ENCODE measurements around the gene CABP1.
"Not testable (repeated sequence)": the region's sequence is repeated elsewhere in the genome, so short reads cannot be mapped to it uniquely, and the experiment has no call there.

The CABP1 gene

GRCh38 chr12:120639771-120640721, at the start of gene CABP1:
Gene CABP1 (plus strand): TSS chr12:120640626. CDS start chr12:120640686, 60 bp downstream.
- peak; percentile 30 to 44 (median 35) for DNase-seq (ENCODE audit: low read depth in 2 of 3, low spot score in 2 of 3)

GRCh38 chr12:120590741-120591407, 49.6 kb upstream of the CABP1 start:
- no peak for DNase-seq (ENCODE audit: low read depth in 2 of 3, low spot score in 2 of 3)

GRCh38 chr12:120592121-120593049, 48.0 kb upstream of the CABP1 start:
- no peak for DNase-seq (ENCODE audit: low read depth in 2 of 3, low spot score in 2 of 3)

GRCh38 chr12:120596901-120597300, 43.5 kb upstream of the CABP1 start:
- no peak for DNase-seq (ENCODE audit: low read depth in 2 of 3, low spot score in 2 of 3)

GRCh38 chr12:120597861-120598260, 42.6 kb upstream of the CABP1 start:
- DNase-seq (ENCODE audit: low read depth in 2 of 3, low spot score in 2 of 3) = no peak

DNA sequence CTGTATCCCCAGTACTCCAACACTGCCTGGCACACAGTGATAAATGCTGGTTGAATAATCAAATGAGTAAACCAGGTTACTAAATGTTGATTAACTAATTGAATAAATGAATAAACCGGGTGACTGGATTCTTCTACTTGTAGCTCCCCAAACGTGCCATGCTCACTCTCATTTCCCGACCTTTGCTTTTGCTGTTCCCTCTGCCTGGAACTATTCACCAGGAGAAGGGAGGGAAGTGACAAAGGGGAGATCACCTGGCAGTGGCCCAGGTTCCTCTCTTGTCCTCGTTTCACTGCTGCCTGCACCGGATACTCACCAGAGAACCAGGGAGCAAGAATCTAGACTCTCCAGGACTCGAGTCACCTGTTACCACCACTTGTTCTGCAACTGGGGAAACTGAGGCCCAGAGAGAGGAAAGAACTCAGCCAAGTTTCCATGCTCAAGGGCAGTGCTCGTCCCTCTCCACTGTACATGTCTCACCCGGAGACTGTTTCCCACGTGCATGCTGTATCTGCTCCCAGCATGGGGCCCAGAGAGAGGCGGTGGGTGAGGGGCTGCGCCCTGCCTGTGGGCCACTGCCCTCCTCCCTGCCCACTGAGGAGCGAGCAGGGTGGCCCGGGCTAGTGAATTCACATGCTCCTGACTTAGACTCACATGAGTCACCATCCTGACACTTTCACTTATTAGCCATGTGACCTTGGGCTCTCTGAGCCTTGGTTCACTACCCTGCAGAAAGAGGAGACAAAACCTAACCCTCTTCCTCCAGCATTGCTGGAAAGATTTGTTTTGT, 41.6 kb upstream of the CABP1 start:
- DNase-seq (ENCODE audit: low read depth in 2 of 3, low spot score in 2 of 3) = no peak

- DNase-seq (ENCODE audit: low read depth in 2 of 3, low spot score in 2 of 3) = no peak
Measured at GRCh38 chr12:120599672-120600552, 40.5 kb upstream of the CABP1 start.

DNA sequence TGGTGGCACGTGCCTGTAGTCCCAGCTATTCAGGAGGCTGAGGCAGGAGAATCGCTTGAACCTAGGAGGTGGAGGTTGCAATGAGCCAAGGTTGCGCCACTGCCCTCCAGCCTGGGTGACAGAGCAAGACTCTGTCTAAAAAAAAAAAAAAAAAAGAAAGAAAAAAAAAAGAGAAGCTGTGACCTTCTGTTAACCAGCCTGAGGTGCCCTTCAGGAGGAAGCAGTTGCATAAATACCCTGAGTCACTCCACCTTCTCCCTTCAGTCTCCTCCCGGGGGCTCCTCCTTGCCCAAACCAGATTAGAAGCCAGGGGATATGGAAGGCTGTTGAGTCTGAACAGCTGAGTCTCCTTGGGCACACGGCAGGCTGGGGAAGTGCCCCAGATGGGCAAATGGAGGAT, 38.0 kb upstream of the CABP1 start:
- not testable (repeated sequence) for DNase-seq (ENCODE audit: low read depth in 2 of 3, low spot score in 2 of 3)

DNA sequence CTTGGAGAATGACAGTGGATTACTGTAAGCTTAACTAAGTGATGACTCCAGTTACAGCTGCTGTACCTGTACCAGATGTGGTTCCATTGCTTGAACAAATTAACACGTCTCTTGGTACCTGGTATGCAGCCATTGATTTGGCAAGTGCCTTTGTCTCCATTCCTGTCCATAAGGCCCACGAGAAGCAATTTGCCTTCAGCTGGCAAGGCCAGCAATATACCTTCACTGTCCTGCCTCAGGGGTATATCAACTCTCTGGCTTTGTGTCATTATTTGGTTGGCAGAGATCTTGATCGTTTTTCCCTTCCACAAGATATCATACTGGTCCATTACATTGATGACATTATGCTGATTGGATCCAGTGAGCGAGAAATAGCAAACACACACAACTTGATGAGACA, 29.9 kb upstream of the CABP1 start:
- DNase-seq (ENCODE audit: low read depth in 2 of 3, low spot score in 2 of 3) = no peak

- not testable (repeated sequence) for DNase-seq (ENCODE audit: low read depth in 2 of 3, low spot score in 2 of 3)
Measured at GRCh38 chr12:120611534-120611933, 28.9 kb upstream of the CABP1 start.

- no peak for DNase-seq (ENCODE audit: low read depth in 2 of 3, low spot score in 2 of 3)
Measured at GRCh38 chr12:120614848-120615247, 25.6 kb upstream of the CABP1 start.

DNA sequence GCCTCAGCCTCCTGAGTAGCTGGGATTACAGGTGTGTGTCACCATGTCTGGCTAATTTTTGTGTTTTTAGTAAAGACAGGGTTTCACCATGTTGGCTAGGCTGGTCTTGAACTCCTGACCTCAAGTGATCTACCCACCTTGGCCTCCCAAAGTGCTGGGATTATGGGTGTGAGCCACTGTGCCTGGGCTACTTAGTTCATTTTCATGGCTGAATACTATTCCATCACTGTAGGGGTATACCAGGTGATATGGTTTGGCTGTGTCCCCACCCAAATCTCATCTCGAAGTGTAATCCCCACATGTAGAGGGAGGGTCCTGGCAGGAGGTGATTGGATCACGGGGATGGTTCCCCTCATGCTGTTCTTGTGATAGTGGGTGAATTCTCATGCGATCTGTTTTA, 23.2 kb upstream of the CABP1 start:
- DNase-seq (ENCODE audit: low read depth in 2 of 3, low spot score in 2 of 3) = not testable (repeated sequence)

DNA sequence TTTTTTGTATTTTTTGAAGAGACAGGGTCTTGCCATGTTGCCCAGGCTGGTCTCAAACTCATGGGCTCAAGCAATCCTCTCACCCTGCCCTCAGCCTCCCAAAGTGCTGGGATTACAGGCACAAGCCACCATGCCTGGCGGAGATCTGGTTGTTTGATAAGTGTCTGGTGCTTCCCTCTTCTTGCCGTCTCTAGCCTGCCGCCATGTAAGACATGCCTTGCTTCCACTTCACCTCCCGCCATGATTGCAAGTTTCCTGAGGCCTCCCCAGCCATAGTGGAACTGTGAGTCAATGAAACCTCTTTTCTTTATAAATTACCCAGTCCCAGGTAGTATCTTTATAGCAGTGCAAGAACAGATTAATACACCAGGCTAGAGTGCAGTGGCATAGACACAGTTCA, 22.7 kb upstream of the CABP1 start:
- DNase-seq (ENCODE audit: low read depth in 2 of 3, low spot score in 2 of 3) = not testable (repeated sequence)

- DNase-seq (ENCODE audit: low read depth in 2 of 3, low spot score in 2 of 3) = no peak
Measured at GRCh38 chr12:120618954-120619615, 21.3 kb upstream of the CABP1 start.

DNA sequence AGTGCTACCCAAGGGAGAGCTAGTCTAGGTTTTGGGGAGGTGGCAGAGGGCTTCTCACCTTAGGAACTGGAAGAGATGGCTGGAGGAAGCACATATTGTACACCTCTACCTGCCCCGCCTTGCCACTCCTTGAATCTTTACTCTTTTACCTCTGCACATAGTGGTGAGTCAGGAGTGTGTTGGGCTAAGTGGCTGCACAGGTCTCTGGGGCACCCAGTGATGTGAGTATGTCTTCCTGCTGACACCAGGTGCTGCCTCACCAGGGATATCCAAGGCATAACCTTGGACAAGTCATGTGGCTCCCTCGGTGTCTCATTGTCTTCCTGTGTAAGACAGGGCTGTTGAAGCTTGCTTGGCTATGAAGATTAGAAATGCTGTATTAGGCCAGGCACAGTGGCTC, 19.8 kb upstream of the CABP1 start:
- no peak for DNase-seq (ENCODE audit: low read depth in 2 of 3, low spot score in 2 of 3)

DNA sequence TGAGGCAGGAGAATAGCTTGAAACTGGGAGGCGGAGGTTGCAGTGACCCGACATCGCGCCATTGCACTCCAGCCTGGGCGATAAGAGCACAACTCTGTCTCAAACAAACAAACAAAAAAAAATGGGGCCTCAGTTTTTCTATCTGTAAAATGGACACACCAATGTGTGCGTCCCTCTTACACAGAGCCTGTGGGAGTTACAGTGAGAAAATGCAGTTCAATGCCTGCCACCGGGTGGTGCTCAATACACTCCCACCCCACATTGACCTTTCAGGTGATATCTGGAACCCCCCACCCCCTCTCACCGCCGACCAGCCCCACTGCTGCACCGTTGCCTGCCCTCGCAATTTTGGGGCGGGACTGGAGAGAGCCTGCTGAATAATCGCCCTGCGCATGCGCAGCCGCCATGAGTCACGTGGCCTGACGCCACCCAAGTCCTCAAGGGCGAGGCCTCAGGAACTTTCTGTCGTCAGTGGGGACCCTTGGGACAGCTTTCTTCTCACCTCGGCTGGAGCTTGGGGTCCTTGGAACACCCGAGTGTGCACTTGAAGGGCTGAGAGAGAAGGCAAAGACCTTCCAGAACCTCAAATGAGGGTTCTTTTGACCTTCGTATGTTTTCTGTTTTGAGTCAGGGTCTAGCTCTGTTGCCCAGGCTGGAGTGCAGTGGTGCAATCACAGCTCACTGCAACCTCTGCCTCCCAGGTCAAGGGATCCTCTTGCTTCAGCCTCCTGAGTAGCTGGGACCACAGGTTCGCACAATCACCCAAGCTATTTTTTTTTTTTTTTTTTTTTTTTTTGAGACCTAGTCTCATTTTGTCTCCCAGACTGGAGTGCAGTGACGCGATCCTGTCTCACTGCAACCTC, 14.6 kb upstream of the CABP1 start:
- DNase-seq (ENCODE audit: low read depth in 2 of 3, low spot score in 2 of 3) = peak in 1 of 3 experiments; percentile 4

GRCh38 chr12:120628919-120629318, 11.5 kb upstream of the CABP1 start:
- DNase-seq (ENCODE audit: low read depth in 2 of 3, low spot score in 2 of 3) = no peak

Measured in activated CD8-positive, alpha-beta memory T cell treated with anti-CD3 and anti-CD28 coated beads for 48 hours (primary cell).